GM23338 (cell line): ENCODE data around the gene GPN2. TPM values are rescaled to one million over a fixed set of nuclear protein-coding genes. Genes with fewer than 3 reads are reported as not detected.

Source experiments
- ATAC-seq: fragments of 200-7000 bp; cut with Tn5 transposase; 3 replicates; pipeline ENCODE4 v1.9.1; 2020
- DNase-seq: peaks from one replicate; pipeline ENCODE4 v3.0.0-alpha.2; 2015; ENCODE audit warnings: low spot score
- H2AFZ ChIP-seq: fragments of 200-600 bp; sonication (generic); 2 replicates; pipeline ENCODE4 v1.8.0; 2016; ENCODE audit warnings: antibody characterized with exemption, mild to moderate bottlenecking, moderate library complexity
- H3F3A ChIP-seq: fragments of 200-600 bp; sonication (generic); replicated peaks from 2 replicates; pipeline ENCODE4 v1.8.0; 2017; ENCODE audit warnings: antibody characterized with exemption, mixed run types, low read depth
- H3K27ac ChIP-seq: fragments of 200-600 bp; sonication (generic); 2 replicates; pipeline ENCODE4 v1.6.1; 2016; ENCODE audit warnings: low read depth
- H3K27me3 ChIP-seq: fragments of 200-600 bp; sonication (generic); 2 replicates; pipeline ENCODE4 v1.8.0; 2016; ENCODE audit warnings: mild to moderate bottlenecking, mixed run types, moderate library complexity; ENCODE audit not compliant: insufficient read depth
- H3K36me3 ChIP-seq: fragments of 200-600 bp; sonication (generic); 2 replicates; pipeline ENCODE4 v1.8.0; 2016; ENCODE audit warnings: mild to moderate bottlenecking; ENCODE audit not compliant: insufficient read depth
- H3K4me1 ChIP-seq: fragments of 200-600 bp; sonication (generic); 2 replicates; pipeline ENCODE4 v1.8.0; 2016; ENCODE audit warnings: mild to moderate bottlenecking, moderate library complexity; ENCODE audit not compliant: insufficient read depth
- H3K4me2 ChIP-seq: fragments of 200-600 bp; sonication (generic); 2 replicates; pipeline ENCODE4 v1.7.1; 2017; ENCODE audit warnings: mixed run types
- H3K4me3 ChIP-seq: fragments of 200-600 bp; sonication (generic); 2 replicates; pipeline ENCODE4 v1.6.1; 2016; ENCODE audit warnings: mixed run types
- H3K79me2 ChIP-seq: fragments of 200-600 bp; sonication (generic); replicated peaks from 2 replicates; pipeline ENCODE4 v1.8.0; 2017; ENCODE audit warnings: mild to moderate bottlenecking; ENCODE audit not compliant: insufficient read depth
- H3K9me2 ChIP-seq: fragments of 200-600 bp; sonication (generic); 2 replicates; pipeline ENCODE4 v1.8.0; 2017; ENCODE audit not compliant: insufficient read depth
- H4K20me1 ChIP-seq: fragments of 200-600 bp; sonication (generic); replicated peaks from 2 replicates; pipeline ENCODE4 v1.8.0; 2017; ENCODE audit warnings: mild to moderate bottlenecking; ENCODE audit not compliant: insufficient read depth
- H3K27ac Mint-ChIP-seq: 2 replicates; pipeline ENCODE4 v1.8.0; 2020; ENCODE audit warnings: inconsistent platforms, mild to moderate bottlenecking, moderate library complexity, mixed read lengths
- H3K27me3 Mint-ChIP-seq: 3 replicates; pipeline ENCODE4 v1.8.0; 2022; ENCODE audit warnings: low read depth, mild to moderate bottlenecking, moderate library complexity, mixed read lengths, inconsistent platforms; ENCODE audit not compliant: insufficient read depth, poor library complexity
- H3K36me3 Mint-ChIP-seq: 3 replicates; pipeline ENCODE4 v1.8.0; 2021; ENCODE audit warnings: low read depth, mild to moderate bottlenecking, inconsistent platforms, moderate library complexity, mixed read lengths
- H3K4me1 Mint-ChIP-seq: 3 replicates; pipeline ENCODE4 v1.8.0; 2020; ENCODE audit warnings: mild to moderate bottlenecking, inconsistent platforms, mixed read lengths
- H3K4me3 Mint-ChIP-seq: 3 replicates; pipeline ENCODE4 v1.8.0; 2021; ENCODE audit warnings: moderate library complexity, mild to moderate bottlenecking, inconsistent platforms, mixed read lengths
- H3K9me3 Mint-ChIP-seq: 3 replicates; pipeline ENCODE4 v1.8.0; 2020; ENCODE audit warnings: moderate library complexity, mild to moderate bottlenecking, inconsistent platforms, mixed read lengths
- ETS1 ChIP-seq: IDR thresholded peaks from 2 replicates; pipeline ENCODE4 v1.6.1; 2016; ENCODE audit warnings: antibody characterized with exemption
- EZH2phosphoT487 ChIP-seq: fragments of 200-600 bp; sonication (generic); IDR thresholded peaks from one replicate; pipeline ENCODE4 v1.8.1; 2018; ENCODE audit warnings: antibody characterized with exemption; ENCODE audit not compliant: unreplicated experiment
- STAT1 ChIP-seq: IDR thresholded peaks from one replicate; pipeline ENCODE4 v1.6.1; 2016; ENCODE audit warnings: antibody characterized with exemption; ENCODE audit not compliant: unreplicated experiment
- ZNF462 ChIP-seq: fragments of 250-450 bp; sonication (Bioruptor Pico); IDR thresholded peaks from 2 replicates; pipeline ENCODE4 v1.5.0; 2020; ENCODE audit warnings: mild to moderate bottlenecking, moderate library complexity
- polyA plus RNA-seq: library from polyadenylated mRNA; unstranded; fragments of >200 nt; fragmentation: Nextera tagmentation; extraction: Ambion mirVana; gene quantifications from 2 replicates; pipeline ENCODE4 v1.2.1, GENCODE V29; 2016
- total RNA-seq: library from RNA; depleted of rRNA; stranded (reverse); fragments of >200 nt; shearing (Covaris generic); gene quantifications from 2 replicates; pipeline ENCODE4 v1.2.3, GENCODE V29; 2014

The GPN2 gene
- total and polyA plus RNA-seq, 2 experiments from 2014 or later: 10.1 to 19.4 TPM

DNA sequence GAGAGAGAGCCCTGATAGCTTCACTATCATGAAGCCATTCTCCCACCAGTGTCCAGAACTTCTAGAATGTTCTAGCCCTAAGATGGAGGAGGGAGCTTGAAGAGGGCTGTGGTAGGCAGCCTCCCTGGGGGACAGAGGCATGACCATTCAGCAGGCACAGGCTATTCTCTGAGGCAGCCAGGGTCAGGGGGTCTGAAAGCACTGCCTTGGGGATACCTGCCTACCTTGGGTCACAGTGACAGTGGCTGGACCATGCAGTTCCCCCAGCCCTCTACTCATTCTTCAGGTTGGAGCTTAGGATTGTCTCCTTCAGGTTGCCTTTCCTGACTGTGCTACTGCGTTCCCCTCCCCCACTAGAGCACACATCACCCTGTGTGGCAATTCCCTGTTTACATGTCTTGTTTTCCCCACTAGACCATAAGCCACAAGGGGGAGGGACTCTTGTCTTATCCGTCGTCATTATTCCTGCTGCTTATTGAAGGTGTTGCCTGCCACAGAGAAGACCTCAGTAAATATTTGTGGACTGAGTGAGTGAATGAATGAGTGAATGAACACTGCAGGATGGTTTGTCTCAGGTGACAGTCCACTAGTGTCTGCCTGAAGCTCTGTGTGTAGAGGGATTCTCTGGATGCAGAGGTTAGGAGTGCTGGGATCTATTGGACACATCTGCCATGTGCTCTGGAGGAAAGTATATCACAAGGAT, 58.4 kb downstream of the GPN2 start:
- H3K4me3 Mint-ChIP-seq: no peak overlapping the region
- peaks cover 22% of the 10 kb centered on the region for H3K4me1 Mint-ChIP-seq
- 0 out of 2 replicates have a peak, but pooled peaks cover 4% of the 10 kb centered on the region for H3F3A ChIP-seq
- peaks cover 43% of the 10 kb centered on the region for H3K36me3 Mint-ChIP-seq
- no peak overlapping the region for H3K27ac Mint-ChIP-seq
- H3K79me2 ChIP-seq: peaks cover 4% of the 10 kb centered on the region; the same call in 1 of the 2 replicates
- H3K36me3 ChIP-seq: 0 out of 2 replicates have a peak, but pooled peaks cover 6% of the 10 kb centered on the region
- no peak overlapping the region for H3K4me2 ChIP-seq
- TF ChIP-seq ZNF462 (CRISPR knock-in tag) (no peak), ETS1 (no peak), STAT1 (no peak), EZH2phosphoT487 (no peak)
- no peak for ATAC-seq
- H3K27ac ChIP-seq: no peak overlapping the region
- no peaks in the 10 kb centered on the region for H3K9me3 Mint-ChIP-seq
- H3K4me1 ChIP-seq: peaks cover 5% of the 10 kb centered on the region
- no peaks in the 10 kb centered on the region for H3K9me2 ChIP-seq
- H2AFZ ChIP-seq: no peak overlapping the region
- peaks cover 3% of the 10 kb centered on the region; the same call in 1 of the 2 replicates for H3K27me3 ChIP-seq
- DNase-seq: no peak
- H3K27me3 Mint-ChIP-seq: peaks cover 12% of the 10 kb centered on the region
- H3K4me3 ChIP-seq: no peak overlapping the region
- H4K20me1 ChIP-seq: peaks cover 5% of the 10 kb centered on the region
